ENCODE results near the gene SFMBT2. TPM values are rescaled to one million over a fixed set of nuclear protein-coding genes. Genes with fewer than 3 reads are reported as not detected.

Gene SFMBT2
- total and polyA plus RNA-seq, 10 of the 15 experiments (the other 5 are each of a cell fraction or from before 2014, with no cell fraction given) = 2.8 to 29.6 (median 15.1) TPM

- TF ChIP-seq RELA (IDR thresholded peaks at IDR 0.05; ENCODE audit: borderline replicate concordance, partially characterized antibody) (no peak), RFX5 (IDR thresholded peaks at IDR 0.05; ENCODE audit: low read depth, low read length) (no peak), ZBTB11 (CRISPR knock-in tag; IDR thresholded peaks at IDR 0.05) (no peak), SIX5 (IDR thresholded peaks at IDR 0.05; ENCODE audit: low read depth, low read length, severe bottlenecking) (no peak), MXI1 (IDR thresholded peaks at IDR 0.05; ENCODE audit: low read depth, low read length) (no peak), EP300 (IDR thresholded peaks at IDR 0.05; ENCODE audit: borderline replicate concordance in 1 of 2, control insufficient read depth in 1 of 2, low read depth in 2 of 2, low read length in 2 of 2) (no peak), ETV6 (conservative IDR thresholded peaks at IDR 0.05 in 1 of 2, IDR thresholded peaks at IDR 0.05 in 1 of 2; ENCODE audit: borderline replicate concordance in 1 of 2, low read depth in 1 of 2) (no peak), SP1 (IDR thresholded peaks at IDR 0.05; ENCODE audit: low read depth, low read length) (no peak), TARDBP (IDR thresholded peaks at IDR 0.05; ENCODE audit: borderline replicate concordance) (no peak), PML (IDR thresholded peaks at IDR 0.05; ENCODE audit: low read length) (no peak)
- ATAC-seq (no peak), FAIRE-seq (no peak), DNase-seq (ENCODE audit: low read depth, low spot score) (no peak)
- intact Hi-C loops (cut with micrococcal nuclease; ENCODE audit: unreplicated experiment) = no loop called here
- Histone ChIP-seq H3K36me3 (ENCODE audit: control insufficient read depth in 2 of 2, insufficient read depth in 2 of 2, low read length in 1 of 2) (peaks cover 0 to 3% of the 10 kb centered on the region in 2 experiments; a peak in 1 of 4 replicates), H3K4me1 (ENCODE audit: control insufficient read depth, insufficient read depth, low read length) (peaks cover 2% of the 10 kb centered on the region; the same call in 1 of the 2 replicates), H2AFZ (ENCODE audit: control insufficient read depth, low read depth, low read length) (no peak overlapping the region), H3K27me3 (replicated peaks in 1 of 2; ENCODE audit: control insufficient read depth in 2 of 2, insufficient read depth in 2 of 2, low read length in 1 of 2) (no peaks in the 10 kb centered on the region), H3K9me3 (replicated peaks; ENCODE audit: control insufficient read depth, insufficient read depth, low read length) (no peaks in the 10 kb centered on the region), H3K4me2 (ENCODE audit: control insufficient read depth, insufficient read depth) (no peak overlapping the region), H4K20me1 (ENCODE audit: control insufficient read depth, insufficient read depth) (no peaks in the 10 kb centered on the region), H3K4me3 (no peak overlapping the region), H3K79me2 (ENCODE audit: control insufficient read depth, insufficient read depth, low read length) (no peaks in the 10 kb centered on the region), H3K9ac (ENCODE audit: control insufficient read depth, insufficient read depth, low read length) (no peak overlapping the region), H3K27ac (ENCODE audit: control insufficient read depth, insufficient read depth) (no peak overlapping the region)
- no TSS peak for BruUV-seq (replicated peaks)
- 100% methylated on average over 1 of the region's 1 CpG for WGBS (ENCODE audit: insufficient coverage, insufficient replicate concordance, low lambda C conversion rate, missing lambda C conversion rate)
- in situ Hi-C loops (cut with MboI) = no loop called here
- ChIA-PET POLR2A (no interaction called here), SMC1A (ENCODE audit: uncharacterized antibody, unreplicated experiment) (interaction anchor here (0.6 to 1.4 kb wide), 5 partner anchors 8 to 234 kb away, joined by 3 to 5 read pairs (median 3); no protein-coding TSS in a partner anchor), RAD21 (ENCODE audit: unreplicated experiment) (interaction anchor here (0.6 kb wide), 1 partner anchor 234 kb away, joined by 3 read pairs; no protein-coding TSS in a partner anchor), CTCF (interaction anchor here (1.2 to 2.0 kb wide), 3 partner anchors 13 to 235 kb away, joined by 3 to 6 read pairs (median 5); no protein-coding TSS in a partner anchor)
Observed at GRCh38 chr10:7153750-7154149, 257.1 kb downstream of the SFMBT2 start.
